Stimulated activated CD4-positive, alpha-beta T cell treated with anti-CD3 and anti-CD28 coated beads, Interleukin-15, amount 100 ng/mL, for 24 hours (primary cell): Measurements from ENCODE around the gene WWP2.
"Not testable (repeated sequence)": the region's sequence is repeated elsewhere in the genome, so short reads cannot be mapped to it uniquely, and the experiment has no call there.

ENCODE experiments used
- DNase-seq: peaks from one replicate; pipeline ENCODE4 v3.0.0-alpha.2; 2020

The WWP2 gene

DNA sequence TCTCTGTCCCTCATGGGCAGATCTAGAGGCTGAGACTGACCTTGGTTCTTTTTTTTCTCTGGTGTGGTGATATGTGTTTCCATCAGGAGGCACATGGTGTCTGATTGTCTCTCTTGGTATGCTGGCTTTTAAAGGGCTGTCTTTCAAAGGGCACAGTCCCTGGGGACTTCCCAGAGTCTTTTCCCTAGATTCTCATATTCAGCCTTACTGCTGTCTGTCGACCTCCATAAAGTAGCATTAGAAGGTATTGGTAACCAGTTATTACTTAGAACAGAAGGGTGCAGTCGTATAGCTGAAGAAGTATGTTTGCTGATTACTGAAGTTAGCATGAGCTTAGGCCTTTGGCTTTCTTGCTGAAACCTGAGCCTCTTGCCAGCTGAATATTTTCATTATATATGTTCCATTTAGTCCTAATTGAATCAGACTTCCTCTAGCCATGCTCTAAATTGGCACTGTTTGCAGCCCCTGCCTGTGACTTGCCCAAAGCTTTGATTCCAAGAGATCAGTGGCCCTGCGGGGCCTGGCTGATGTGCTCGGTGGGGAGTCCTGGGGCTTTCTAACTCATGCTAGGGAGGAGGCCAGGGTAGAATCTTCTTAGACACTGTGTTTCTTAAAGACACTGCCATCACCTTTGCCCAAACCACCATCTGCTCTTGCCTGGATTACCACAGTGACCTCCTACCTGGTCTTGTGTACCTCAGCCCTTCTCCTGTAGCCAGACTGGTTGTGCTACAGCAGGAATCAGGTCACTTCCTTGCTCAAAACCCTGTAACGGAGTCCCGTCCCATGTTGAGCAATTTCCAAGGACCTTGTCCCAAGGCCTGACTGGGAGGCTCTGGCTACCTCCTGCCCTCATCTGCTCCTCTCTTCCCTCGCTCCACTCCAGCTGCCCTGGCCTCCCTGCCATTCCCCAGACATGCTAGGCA lies 71.5 kb downstream of the WWP2 start:
- no peak for DNase-seq

DNA sequence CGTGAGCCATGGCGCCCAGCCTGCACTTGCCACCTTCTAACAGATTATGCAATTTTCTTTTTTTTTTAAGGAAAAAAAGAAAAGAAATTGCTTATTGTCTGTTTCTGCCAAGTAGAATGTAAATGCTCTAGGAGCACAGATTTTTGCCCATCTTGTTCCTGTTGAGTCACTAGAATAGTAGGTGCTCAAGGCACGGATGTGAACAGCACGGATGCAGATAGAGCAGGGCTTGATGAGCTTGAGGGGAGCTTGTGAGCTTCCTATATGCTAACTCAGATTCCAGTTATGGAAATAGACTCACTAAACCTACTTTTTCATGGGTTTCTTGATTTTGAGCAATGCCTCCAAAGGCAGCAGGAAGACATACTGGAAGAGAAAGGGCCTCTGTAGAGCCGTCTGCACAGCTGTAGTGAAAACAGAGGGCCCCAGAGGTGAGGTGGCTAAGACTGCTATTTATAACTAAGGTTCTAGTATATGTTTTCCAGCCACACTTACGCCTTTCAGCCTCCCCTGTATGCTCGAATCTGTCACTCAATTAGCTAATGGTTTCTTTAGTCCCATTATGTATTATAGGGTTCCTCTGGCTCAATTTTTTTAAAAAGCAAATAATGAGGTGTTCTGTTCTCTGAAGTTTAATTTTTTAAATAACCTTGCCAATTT lies 72.8 kb downstream of the WWP2 start:
- DNase-seq, result no peak

DNA sequence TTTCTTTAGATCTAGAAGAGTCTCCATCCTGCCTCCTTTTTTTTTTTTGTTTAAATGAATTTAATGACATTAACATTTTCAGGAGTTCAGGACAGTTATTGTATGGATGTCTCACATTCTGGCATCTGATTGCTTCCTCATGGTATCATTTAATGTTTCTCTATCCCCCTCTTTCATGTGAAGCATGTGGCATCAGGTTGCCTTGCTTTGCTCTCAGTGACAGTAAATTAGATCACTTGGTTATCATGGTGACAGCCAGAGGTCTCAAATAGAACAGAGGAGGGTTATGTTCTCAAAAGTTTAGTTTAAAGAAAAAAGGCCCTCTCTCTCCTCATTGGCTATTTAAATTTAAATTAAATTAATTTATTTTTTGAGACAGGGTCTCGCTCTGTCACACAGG lies 74.1 kb downstream of the WWP2 start:
- DNase-seq, result no peak

DNA sequence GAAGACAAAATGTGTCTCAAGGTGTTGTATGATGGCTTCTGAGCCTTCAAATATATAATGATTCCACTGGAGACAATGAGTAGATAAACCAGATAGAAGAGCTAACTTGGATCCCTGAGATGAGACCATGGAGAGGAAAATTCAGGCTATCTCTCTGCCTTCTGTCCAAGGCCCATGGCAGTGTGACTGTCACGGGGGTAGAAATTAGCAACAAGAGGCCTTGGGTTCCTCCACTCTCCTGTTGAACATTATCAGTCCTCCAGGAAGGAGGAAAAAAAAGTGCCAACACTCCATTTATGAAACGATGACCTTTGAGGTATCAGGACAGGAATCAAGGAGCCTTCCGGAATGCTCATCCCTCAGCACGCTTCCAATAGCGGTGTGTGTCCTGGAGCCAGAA lies 75.2 kb downstream of the WWP2 start:
- no peak for DNase-seq

- DNase-seq, result no peak
Observed at GRCh38 chr16:69838489-69838888, 76.4 kb downstream of the WWP2 start.

DNA sequence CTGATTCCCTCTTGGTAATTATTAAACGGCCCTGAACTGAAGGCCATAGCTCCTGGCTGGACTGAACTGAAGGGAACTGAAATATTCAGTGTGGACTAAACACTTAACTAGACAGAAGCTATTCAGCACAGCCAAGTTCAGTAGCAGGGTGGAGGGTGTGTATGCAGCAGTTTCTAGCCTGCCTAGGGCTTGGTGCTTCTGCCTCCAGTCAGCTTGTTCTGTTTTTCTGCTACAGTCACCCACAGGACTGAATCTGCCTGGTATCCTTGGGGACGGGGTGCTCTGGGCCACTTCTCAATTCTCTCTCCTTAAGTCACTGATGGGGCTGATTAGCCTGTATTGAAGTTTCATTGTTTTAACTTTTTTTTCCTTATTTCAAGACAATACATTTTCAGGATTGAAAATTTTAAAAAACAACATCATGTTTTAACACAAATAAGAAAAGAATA lies 77.1 kb downstream of the WWP2 start:
- DNase-seq, result no peak

DNA sequence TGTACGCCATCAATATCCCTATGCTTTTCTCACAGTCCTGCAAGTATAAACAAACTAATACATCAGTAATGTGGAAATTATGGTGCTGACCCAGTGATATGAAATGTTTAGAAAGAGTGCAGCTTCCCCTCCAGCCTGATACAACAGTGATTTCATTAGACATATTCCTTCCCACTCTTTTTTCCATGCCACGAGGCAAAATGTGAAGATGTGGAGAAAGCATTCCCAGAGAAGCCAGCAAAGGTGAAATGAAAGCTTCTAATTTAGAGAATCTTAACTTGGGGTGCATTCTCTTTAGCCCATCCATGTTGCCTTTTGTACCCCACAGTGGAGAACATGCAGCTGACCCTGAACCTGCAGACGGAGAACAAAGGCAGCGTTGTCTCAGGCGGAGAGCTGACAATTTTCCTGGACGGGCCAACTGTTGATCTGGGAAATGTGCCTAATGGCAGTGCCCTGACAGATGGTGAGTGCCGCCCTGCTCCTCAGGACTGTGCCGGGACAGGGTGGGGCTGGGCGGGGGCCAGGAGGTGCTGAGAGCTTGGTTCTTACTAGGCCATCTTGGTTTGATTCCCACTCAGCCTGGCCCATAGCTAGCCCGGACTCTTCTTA lies 77.8 kb downstream of the WWP2 start:
- no peak for DNase-seq

GRCh38 chr16:69840975-69841374 lies 78.8 kb downstream of the WWP2 start:
- no peak for DNase-seq

- DNase-seq, result no peak
Observed at GRCh38 chr16:69844441-69844840, 82.3 kb downstream of the WWP2 start.

DNA sequence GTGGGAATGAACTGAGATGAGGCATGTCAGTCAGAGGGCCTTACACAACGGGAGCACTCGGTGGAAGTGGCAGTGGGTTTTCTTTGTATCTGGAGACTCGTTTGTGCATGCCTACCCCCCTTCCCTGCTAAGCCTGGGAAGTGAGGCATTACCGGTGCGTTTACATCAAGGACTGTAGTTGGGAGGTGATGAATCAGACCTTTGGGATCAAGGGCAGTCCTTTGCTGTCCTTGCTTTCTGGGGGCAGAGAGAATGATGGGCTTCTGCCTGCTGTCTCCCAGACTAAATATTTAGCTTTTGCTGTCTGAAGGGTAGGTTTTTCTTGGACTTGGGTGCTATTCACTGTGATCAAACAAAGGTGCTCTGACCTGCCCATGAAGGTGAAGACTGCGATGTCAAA lies 83.0 kb downstream of the WWP2 start:
- no peak for DNase-seq

DNA sequence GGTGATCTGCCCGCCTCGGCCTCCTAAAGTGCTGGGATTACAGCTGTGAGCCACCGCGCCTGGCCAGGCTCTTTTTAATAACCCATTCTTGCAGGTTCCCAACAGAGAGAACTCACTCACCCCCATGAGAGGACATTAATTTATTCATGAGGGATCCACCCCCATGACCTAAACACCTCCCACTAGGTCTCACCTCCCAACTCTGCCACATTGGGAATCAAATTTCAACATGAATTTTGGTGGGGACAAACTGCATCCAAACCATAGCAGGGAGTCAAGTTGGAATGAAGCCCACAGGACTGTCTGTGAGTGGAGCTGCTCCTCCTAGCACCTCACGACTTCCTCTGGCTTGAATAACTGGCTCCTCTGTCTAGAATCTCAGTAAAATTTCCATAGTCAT lies 85.5 kb downstream of the WWP2 start:
- no peak for DNase-seq

- DNase-seq, result no peak
Observed at GRCh38 chr16:69848637-69849545, 86.8 kb downstream of the WWP2 start.

- DNase-seq, result no peak
Observed at GRCh38 chr16:69851491-69852240, 89.5 kb downstream of the WWP2 start.

GRCh38 chr16:69852815-69853214 lies 90.7 kb downstream of the WWP2 start:
- no peak for DNase-seq

GRCh38 chr16:69853481-69853880 lies 91.3 kb downstream of the WWP2 start:
- DNase-seq, result no peak

DNA sequence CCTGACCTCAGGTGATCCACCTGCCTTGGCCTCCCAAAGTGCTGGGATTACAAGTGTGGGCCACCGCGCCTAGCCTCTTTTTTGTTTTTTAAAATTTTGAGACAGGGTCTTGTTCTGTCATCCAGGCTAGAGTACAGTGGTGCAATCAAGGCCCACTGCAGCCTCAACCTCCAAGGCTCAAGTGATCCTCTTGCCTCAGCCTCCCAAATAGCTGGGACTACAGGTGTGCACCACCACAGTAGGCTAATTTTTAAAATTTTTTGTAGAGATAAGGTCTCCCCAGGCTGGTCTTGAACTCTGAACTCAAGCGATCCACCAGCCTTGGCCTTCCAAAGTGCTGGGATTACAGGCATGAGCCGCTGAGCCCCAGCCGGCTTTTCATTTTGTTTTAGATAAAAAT lies 92.6 kb downstream of the WWP2 start:
- DNase-seq, result not testable (repeated sequence)

DNA sequence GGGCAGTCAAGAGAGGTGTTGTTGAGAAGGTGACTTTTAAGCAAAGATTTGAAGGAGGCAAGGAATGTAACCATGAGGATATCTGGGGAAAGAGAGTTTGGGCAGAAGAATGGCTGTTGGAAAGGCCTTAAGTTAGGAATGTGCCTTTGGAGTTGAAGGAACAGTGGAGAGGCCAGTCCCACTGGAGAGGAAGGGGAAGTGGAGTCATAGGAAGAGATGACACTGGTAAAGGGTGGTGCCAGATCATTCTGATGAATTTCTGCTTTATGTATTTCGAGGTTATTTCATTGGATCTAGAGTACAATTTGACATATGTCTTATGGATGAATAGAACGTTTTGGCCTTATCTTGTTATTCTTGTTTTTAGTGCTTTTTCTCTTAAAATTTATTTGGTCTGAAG lies 93.5 kb downstream of the WWP2 start:
- DNase-seq, result no peak

DNA sequence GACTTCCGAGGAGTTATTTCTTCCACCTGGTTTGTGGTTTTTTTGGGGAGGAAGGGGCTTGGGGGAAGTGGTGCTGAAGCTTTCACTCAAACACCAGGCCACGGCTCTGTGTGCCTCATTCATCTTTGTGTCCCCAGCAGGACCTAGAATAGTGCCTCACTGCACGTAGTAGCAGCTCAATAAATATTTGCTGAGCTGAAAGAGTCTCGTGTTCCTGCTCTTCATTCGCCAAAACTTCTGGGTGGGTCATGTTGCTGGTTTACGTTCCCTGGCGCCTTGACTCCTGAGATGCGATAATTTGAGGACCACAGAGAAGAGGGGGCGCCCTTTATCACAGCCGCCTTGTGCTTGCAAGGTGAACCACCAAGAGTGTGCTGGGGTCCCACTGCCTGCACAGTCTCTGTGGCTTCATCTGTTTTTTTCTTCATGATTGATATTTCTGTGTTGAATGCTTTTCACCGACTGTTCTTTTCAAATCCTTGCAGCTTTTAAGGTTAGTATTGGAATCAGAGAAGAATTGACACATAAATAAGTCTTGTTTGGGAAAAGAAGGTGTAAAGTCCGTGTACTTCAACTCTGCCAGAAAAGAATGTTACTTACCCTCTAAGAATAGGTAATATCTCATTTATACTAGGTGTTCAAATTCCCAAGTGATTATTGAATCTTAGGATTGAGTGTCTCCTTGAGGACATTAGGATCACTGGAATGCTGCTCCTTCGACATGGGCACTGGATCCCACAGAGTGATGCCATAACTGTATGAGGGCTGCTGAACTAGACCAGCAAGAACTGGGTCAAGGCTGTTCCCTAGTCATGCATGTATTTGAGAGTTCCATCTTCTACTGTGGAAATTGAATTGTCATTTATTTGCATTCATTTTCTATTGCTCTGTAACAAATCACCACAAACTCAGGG lies 96.3 kb downstream of the WWP2 start:
- DNase-seq, result no peak

GRCh38 chr16:69859105-69859989 lies 97.2 kb downstream of the WWP2 start:
- DNase-seq, result peak; percentile 13
